HG03469 (cell line): ENCODE measurements around the gene PPP6R3.
"Not testable (repeated sequence)": the region's sequence is repeated elsewhere in the genome, so short reads cannot be mapped to it uniquely, and the experiment has no call there.

Source experiments
- ATAC-seq: cut with Tn5 transposase; IDR thresholded peaks from one replicate; pipeline ENCODE4 v1.9.1; 2021; ENCODE audit warnings: mild to moderate bottlenecking, moderate library complexity, moderate number of reproducible peaks; ENCODE audit not compliant: unreplicated experiment

The PPP6R3 gene

DNA sequence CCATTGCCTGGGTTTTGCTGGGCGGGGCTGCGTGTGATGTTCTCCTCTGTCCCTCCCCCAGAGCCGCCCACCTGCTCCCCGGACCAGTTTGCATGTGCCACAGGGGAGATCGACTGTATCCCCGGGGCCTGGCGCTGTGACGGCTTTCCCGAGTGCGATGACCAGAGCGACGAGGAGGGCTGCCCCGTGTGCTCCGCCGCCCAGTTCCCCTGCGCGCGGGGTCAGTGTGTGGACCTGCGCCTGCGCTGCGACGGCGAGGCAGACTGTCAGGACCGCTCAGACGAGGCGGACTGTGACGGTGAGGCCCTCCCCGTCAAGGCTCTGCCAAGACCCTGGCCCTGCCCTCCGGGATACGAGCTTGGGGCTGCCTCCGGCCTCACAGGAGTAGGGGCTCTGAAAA, 27.0 kb upstream of the PPP6R3 start:
- ATAC-seq, result no peak

DNA sequence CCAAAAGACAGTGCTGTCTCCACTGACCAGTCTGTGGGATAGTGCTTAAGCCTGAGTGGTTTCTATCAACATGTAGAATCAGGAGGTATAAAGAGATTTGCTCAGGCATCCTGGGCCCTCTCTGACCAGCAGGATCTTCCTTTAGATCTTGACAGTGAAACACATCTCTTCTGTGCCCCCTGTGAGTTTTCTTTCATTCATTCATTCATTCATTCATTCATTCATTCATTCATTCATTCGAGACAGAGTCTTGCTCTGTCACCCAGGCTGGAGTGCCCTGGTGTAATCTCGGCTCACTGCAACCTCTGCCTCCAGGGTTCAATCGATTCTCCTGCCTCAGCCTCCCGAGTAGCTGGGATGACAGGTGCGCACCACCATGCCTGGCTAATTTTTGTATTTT, 26.4 kb upstream of the PPP6R3 start:
- not testable (repeated sequence) for ATAC-seq

DNA sequence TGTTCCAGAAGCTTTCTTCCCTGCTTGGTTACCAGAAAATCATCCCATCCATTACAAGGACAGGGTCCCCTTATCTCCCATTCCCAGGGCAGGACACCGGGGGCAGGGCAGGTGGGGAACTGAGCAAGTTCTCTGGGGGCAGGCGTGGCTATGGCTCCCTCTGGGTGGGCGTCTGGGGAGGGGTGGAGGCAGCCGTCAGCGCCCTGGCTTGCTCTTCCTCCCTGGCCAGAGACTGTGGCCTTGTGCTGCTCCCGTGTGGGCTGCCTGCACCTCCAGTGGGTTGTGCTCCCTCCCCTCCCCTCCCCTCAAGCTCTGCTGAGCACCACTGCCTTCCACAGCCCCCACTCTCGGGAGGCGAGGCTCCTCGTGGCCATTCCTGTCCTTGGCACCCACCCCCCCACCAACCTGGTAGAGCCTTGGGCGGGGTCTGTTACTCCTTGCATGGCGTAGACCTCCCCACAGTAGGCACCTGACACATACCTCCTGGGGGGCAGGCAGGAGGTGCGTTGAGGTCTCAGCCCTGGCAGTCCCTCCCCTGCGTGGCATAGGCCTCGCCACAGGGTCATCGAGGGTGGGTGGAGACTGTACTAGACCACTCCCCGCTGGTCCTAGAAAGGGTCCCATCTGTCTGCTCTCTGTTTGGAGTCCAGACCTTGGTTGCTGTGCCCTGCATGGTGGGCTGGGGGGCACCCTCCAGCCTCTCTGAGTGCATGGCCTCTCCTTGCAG, 24.2 kb upstream of the PPP6R3 start:
- ATAC-seq, result no peak

DNA sequence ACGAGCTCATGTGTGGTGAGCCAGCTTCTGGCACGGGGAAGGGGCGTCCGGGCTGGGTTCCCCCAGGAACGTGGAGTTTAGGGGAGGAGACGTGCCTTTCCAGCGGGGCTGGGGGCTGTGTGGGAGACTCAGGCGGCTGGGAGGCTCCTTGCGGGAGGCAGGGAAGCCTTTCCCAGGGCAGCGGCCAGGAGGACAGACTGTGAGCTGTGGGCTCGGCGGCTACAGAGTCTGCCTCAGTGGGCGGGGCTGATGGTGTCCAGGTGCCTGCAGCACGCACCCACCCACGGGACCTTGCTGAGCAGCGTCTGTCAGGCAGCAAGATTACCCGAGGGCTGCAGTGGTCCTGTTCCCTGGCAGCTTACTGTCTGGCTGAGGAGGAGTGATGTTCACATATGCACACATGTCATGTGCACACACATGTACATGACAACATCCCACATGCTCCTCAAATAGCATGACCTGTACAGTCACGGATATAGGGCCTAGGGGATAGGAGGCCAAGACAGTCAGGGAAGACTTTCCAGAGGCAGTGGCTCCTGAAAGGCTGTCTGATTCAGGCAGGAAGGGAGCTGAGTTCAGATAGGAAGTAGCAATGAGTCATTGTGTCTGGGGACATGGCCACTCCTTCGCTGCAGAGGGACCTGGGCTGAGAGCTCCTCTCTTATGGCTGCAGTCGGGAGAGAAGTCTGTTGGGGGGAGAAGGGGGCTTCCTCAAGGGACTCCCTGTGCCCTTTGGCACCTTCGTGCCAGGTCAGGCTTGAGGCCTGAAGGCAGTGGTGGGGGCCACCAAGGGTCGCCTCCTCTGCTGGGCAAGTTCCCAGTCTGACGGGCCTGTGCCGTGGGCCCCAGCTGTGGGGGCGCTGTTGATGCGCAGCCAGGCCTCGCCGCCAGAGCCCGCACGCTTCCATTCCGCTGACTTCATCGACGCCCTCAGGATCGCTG, 23.3 kb upstream of the PPP6R3 start:
- no peak for ATAC-seq

DNA sequence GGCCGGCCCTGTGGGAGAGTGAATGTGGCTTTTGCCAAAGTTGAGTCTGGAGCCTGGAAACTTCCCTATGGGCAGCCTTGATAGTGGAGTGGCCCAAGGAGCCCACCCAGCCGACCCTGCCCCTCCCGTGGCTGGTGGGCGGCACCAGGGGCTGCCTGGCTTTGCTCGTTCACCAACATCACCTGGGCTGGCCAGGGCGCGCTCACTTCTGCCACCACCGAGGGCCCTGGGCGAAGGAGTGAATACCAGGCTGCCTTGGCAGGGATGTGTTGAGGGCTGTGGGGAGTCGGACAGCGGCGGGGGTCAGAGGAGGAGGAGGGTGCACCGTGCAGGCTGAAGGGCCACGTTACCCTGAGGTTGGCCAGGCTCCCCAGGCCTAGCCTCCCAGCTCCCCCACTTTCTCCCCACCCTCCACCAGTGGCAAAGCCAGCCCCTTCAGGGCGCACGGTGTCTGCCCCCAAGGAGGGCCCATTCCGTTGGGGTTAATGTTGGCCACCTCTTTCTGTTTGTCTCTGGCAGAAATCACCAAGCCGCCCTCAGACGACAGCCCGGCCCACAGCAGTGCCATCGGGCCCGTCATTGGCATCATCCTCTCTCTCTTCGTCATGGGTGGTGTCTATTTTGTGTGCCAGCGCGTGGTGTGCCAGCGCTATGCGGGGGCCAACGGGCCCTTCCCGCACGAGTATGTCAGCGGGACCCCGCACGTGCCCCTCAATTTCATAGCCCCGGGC, 22.5 kb upstream of the PPP6R3 start:
- ATAC-seq, result no peak

DNA sequence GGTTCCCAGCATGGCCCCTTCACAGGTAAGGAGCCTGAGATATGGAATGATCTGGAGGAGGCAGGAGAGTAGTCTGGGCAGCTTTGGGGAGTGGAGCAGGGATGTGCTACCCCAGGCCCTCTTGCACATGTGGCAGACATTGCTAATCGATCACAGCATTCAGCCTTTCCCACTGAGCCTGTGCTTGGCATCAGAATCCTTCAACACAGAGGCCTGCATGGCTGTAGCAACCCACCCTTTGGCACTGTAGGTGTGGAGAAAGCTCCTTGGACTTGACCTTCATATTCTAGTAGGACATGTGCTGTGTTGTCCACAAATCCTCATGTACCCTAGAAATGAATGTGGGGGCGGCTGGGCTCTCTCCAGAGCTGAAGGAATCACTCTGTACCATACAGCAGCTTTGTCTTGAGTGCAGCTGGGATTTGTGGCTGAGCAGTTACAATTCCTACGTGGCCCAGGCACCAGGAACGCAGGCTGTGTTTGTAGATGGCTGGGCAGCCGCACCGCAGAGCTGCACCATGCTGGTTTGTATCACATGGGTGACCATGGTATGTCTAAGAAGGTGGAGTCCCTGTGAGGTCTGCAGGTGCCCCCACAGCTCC, 21.8 kb upstream of the PPP6R3 start:
- ATAC-seq, result no peak

DNA sequence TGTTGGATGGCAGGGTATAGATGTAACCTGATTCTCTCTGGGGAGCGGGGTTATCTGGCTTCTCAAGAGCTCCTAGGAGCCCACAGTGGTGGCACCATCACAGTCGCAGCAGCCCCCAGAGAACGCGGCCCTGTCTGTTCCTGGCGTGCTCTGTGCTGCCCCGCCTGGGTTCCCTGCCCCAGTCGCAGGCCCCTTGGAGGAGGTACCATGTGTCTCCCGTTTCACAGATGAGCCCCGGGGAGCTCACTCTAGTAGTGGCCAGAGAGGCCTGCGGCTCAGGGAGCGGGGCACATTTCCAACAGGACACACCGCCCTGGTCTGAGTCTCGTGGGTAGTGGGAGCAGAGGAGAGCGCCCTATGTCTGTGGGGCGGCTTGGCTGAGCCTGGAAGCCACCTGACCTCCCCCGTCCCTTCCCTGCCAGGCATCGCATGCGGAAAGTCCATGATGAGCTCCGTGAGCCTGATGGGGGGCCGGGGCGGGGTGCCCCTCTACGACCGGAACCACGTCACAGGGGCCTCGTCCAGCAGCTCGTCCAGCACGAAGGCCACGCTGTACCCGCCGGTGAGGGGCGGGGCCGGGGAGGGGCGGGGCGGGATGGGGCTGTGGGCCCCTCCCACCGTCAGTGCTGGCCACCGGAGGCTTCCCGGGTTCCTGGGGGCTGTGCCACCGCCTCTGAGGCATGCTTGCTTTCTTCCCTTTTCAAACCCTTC, 21.0 kb upstream of the PPP6R3 start:
- no peak for ATAC-seq

DNA sequence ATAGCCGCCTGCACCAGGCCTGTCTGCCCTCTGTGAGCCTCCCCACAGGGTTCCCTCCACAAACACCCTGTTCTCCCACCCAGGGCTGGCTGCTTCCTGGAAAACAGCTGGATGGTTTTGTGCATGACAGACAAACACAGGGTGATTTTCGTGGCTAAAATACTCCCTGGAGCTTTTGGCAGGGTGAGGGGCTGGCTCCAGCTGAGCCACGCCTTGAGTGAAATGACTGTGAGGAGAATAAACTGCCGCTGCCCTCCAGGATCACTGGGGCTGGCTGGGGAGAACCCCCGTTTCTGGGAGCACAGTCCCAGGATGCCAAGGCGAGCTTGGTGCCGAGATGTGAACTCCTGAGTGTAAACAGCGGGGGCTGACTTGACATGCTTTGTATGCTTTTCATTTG, 20.3 kb upstream of the PPP6R3 start:
- ATAC-seq, result no peak

DNA sequence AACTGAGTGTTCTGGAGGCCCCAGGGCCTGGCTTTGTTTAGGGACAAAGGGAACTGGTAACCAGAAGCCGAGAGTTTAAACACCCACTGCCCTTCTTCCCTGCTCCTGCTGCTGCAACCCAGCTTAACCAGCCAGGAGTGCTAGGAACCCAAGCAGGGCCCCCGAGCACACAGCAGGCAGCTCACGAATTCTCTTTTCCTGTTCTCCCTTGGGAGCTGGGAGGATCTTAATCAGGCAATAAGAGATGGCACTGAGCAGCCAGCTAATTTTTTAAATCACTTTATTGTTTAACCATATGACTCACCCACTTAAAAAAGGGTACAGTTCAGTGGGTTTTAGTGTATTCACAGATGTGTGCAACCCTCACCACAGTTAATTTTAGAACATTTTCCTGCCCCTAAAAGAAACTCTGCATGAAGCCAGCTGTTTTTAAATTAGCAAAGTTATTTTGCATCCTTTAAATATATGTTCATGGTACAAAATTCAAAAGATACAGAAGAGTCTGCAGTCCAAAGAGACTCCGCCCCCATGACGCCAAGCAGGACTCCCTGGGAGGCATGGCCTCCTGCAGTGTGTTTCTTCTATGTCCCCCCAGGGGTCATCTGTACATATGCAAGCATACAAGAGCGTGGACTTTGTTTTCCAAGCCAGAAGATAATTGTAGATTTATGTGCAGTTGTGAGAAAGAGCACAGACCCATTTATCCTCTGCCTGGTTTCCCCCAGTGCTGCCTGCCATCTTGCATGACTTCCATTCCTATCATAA, 18.9 kb upstream of the PPP6R3 start:
- ATAC-seq, result no peak

DNA sequence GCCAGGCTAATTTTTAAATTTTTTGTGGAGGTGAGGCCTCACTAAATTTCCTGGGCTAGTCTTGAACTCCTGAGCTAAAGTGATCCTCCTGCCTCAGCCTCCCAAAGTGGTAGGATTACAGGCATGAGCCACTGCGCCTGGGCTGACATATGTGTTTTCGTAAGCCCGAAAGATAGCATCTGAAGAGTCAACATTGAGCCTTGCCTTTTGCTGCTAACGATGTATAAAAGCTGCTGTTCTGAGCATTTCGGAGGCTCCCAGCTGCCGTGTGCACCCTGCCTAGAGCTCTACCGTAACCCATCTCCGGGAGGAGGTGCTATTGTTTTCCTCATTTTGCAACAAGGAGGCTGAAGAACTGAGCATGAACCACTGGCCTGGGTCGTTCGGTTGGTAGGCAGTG, 18.1 kb upstream of the PPP6R3 start:
- no peak for ATAC-seq

DNA sequence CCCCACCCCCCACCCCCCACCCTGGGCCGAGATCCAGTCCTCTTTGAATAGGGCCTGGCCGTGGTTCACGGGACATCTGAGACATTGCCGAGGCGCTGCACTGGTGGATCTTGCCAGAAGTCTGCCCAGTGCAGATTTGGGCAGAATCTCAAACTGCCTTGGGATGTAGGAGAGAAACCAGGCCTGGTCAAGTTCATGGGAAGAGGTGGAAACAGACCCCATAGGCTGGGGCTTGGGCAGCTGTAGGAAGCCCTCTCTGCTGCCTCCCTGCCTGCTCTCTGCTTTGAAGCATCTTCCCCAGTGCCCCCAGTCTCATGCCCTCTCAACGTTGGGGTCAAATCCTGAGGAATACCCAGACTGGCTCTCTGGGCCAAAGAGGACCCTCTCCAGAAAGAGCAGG, 16.0 kb upstream of the PPP6R3 start:
- ATAC-seq, result no peak

DNA sequence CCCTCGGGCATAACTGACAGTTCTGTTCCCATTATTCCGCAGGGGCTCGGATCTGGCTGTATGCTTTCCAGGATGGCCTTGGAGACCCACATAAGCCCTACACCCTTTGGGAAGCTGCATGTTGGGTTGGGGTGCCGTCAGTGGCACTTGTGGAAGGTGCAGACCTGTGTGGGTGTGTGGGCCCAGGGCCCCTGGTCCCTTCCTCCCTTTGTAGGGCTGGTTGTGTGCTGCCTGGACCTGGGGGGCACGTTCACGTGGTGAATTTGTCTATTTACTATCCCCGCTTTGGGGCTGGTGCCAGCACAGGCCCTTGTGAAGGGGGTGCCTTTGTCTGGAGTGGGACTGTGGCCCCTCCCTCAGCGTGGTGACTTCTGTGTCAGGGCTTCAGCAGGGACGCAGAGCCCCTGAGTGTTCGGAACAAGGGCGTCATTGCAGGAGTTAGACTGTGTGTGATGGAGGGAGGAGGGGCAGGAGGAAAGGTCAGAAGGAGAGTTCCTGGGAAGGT, 15.0 kb upstream of the PPP6R3 start:
- ATAC-seq, result no peak

DNA sequence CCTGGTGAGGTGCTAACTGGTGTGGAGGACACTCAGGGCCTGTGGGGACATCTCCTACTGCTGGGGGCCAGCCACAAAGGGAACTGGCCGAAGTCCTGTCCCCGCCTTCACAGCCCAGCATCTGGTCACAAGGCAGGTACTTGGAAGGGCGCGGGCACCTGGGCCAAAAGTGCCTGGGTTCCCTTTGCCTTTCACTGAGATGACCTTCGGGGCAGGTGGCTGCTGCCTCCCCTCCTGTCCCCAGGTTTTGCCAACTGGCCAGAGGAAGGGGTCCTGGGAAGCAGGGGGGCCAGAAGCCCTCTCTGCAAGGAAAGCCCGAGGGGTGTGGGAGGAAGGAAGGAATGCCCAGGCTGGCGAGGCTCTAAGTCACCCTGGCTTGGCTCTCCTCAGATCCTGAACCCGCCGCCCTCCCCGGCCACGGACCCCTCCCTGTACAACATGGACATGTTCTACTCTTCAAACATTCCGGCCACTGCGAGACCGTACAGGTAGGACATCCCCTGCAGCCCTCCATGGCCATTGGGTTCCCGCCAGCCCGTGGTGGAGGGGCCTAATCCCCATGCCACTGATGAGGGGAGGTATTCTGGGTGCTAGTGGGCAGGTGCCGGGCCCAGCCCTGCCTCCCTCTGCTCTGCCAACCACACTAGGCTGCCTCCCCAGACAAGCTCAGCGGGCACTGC, 14.4 kb upstream of the PPP6R3 start:
- ATAC-seq, result no peak

DNA sequence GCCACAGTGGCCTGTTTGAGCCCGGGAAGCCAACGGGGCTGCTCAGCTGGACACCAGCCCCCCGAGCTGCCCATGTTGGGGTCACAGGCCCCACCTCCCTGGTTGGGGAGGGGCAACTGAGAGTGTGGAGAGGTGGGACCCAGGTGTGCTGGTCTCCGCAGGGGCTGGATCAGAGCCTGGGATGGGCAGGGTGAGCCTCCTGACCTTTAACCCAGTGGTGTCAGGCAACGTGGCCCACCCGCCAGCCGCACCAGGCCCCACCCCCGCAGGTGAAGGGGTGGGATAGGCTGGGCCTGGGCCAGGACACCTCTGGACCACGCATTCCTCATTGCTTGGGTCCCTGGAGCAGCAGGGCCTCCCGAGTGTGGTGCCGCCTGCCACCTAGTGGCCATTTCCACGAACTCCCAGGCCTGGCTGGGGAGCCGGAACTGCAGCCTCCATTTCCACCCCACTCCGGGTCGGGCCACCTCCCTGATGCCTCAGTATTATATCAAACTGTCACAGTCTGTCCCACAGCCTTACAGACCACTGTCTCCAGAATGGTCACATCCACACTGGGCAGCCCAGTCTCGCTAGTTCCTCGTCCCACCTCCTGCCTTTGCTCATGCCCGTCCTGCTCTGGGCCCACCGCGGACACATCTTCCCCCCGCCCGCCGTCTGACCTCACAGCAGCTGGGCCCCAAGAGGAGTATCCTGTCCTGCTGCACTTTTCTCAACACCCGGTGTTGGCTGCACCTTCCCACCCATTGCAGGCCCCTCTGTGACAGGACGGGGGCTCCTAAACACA, 13.3 kb upstream of the PPP6R3 start:
- ATAC-seq, result no peak

DNA sequence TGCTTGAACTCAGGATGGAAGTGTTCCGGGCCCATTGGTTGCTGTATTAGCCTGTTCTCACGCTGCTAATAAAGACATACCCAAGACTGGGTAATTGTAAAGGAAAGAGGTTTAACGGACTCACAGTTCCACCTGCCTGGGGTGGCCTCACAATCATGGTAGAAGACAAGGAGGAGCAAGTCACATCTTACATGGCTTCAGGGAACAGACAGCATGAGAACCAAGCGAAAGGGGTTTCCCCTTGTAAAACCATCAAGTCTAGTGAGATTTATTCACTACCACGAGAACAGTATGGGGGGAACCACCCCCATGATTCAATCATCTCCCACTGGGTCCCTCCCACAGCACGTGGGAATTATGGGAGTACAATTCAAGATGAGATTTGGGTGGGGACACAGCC, 12.6 kb upstream of the PPP6R3 start:
- not testable (repeated sequence) for ATAC-seq

DNA sequence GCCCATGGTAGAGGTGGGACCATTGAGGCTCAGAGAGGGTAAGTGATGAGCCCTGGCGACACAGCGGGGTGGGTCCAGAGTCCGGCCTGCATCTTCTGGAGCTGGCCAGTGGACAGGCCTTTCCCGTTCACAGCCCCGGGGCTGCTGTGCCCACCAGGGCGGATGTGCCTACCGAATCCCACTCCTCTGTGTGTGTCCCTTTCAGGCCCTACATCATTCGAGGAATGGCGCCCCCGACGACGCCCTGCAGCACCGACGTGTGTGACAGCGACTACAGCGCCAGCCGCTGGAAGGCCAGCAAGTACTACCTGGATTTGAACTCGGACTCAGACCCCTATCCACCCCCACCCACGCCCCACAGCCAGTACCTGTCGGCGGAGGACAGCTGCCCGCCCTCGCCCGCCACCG, 11.9 kb upstream of the PPP6R3 start:
- ATAC-seq, result no peak

DNA sequence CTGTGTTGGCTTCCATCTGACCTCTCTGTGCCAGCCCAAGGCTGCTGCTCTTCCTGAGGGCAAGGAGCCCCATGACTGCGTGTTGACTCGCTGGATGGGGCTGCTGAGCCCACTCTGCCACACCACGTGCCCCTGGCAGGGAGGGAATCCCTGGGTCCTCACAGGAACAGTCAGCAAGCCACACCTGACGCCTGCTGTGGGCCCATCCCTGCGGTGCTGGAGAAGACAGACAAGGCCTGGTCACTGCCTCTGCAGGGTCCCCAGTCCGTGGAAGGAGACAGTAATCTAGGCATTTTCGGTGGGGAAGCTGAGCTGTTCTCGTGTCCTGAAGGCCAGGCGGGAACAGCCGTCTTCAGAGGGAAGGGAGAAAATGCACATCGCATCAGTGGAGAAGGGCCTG, 10.6 kb upstream of the PPP6R3 start:
- ATAC-seq, result no peak

DNA sequence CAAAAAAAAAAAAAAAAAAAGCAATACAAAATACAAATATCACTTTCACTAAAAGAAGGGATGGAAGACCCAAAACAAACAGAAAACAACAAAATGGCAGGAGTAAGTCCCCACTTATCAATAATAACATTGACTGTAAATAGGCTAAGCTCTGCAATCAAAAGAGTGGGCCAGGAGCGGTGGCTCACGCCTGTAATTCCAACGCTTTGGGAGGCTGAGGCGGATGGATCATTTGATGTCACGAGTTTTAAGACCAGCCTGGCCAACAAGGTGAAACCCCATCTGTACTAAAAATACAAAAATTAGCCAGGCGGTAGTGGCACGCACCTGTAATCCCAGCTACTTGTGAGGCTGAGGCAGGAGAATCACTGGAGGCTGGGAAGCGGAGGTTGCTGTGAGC, 9.8 kb upstream of the PPP6R3 start:
- ATAC-seq, result no peak
